Measurements from ENCODE around the gene ZMAT2. TPM values are rescaled to one million over a fixed set of nuclear protein-coding genes. Genes with fewer than 3 reads are reported as not detected.
A peak's percentile ranks its signal among the peaks of the same experiment; 100 is the strongest.

ZMAT2 gene
- total RNA-seq, 2 donors from 2014 or later, result 21.2 to 33.7 TPM

DNA sequence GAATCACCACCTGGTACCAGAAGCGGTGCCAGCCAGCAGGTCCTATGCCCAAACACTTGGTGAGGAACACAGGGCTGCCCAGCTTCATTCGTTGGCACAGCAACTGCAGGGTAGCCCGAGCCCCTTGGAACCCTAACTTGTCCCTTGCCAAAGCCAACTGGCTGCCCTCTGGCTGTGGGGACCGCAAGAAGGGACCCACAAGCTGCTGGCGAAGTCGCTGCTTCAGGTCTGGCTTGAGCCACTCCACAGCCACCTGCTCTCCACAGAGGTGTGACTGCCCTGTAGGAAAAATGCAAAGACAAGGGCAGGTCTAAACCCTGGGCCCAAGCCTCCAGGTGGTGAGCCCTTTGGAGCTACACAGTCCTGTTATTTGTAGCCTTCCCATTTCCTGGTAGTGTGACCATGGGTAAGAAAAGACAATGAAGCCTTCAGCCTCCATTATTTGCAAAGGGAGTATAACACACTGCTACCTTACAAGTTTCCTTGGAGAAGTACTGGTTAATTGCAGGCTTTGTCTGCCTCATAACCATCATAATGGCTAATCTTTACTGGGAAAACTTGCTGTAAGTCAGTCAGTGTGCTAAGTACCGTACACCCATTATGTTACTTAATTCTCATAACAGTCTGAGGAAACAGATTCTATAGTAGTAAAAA, 28.6 kb upstream of the ZMAT2 start:
- no peak for TF ChIP-seq CTCF (IDR thresholded peaks at IDR 0.05)
- Histone ChIP-seq H3K27ac (no peak overlapping the region), H3K27me3 (no peaks in the 10 kb centered on the region), H3K9me3 (no peaks in the 10 kb centered on the region), H3K4me3 (no peak overlapping the region), H3K36me3 (peaks cover 67% of the 10 kb centered on the region), H3K4me1 (no peaks in the 10 kb centered on the region)
- no peak for DNase-seq (ENCODE audit: low spot score)

DNA sequence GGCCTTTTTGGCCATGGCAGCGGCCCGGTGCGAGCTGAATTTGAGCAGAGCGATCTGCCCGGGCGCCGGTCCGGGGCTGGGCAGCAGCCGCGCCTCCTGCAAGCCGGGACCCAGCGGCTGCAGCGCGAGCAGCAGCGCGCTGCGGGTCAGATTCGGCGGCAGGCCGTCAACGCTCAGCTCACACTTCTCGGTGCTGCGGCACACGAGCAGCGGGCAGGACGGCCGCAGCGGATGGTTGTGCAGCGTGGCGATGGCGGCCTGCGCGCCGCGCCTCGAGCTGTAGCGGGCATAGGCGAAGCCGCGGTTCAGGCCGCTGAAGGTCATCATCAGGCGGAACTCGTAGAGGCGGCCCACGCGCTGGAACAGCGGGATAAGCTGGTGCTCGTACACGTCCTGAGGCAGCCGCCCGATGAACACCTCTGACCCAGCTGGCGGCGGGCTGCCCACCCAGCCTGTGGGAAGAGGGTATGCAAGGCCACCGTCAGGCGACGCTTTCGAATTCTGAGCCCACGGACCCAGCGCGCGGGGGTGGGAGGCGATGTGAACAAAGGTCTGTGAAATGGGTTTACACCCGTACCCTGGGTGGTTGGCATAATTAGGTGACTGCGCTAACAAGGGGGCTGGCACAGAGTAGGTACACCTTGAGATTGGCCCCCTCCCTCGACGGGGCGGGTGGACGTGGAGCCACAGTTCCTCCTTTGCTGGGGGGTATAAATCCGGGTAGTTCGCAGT, 27.6 kb upstream of the ZMAT2 start:
- Histone ChIP-seq H3K4me3 (peak overlapping the region in 1 of 2 donors; percentile 21), H3K36me3 (peaks cover 77% of the 10 kb centered on the region), H3K27ac (no peak overlapping the region), H3K9me3 (no peaks in the 10 kb centered on the region), H3K4me1 (no peaks in the 10 kb centered on the region), H3K27me3 (no peaks in the 10 kb centered on the region)
- TF ChIP-seq CTCF (IDR thresholded peaks at IDR 0.05), result no peak
- no peak for DNase-seq (ENCODE audit: low spot score)

DNA sequence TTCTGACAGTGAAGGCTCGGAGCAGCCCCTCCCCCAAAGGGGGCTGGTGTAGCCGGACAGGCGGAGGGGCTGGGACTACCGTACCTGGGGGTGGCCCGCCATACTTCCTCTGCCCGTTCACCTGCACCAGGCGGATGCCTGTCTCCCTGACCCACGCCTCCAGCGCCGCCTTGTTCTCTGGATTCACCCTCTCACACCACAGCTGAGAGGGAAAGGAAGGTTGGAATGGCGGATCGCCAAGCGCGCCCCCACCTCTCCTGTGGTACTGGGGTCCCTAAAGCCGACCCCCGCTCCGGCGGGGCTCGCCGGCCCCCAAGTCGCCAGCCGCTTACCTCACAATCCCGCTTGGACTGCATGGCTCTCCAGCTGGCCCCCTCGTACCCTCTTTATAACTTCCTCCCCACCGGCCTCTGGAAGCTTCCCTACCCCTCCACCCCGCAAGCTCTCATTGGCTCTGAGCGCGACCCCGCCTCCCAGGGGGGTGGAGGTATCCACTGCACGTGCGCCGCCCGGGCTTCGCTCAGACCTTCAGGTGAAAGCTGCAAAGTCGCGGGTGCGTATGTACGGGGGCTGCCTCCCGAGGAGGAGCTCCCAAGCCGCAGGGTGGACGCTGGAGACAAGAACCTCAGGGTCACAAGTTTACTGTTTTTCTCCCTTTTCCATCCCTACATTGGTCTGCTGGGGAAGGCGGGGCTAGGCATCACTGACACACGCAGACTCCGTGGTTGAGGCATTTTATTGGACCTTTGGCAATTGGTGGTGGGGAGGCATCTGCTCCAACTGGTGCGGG, 26.9 kb upstream of the ZMAT2 start, which contains the start of gene DND1:
Gene DND1 (minus strand): TSS at position 390 of the 790 bp plus-strand sequence. CDS start 34 bp downstream, at position 356.
- Histone ChIP-seq H3K36me3 (peaks cover 79% of the 10 kb centered on the region), H3K27ac (no peak within 1 kb of the TSS), H3K4me3 (peak within 1 kb of the TSS in 1 of 2 donors; percentile 21), H3K9me3 (no peaks in the 10 kb centered on the region), H3K4me1 (no peaks in the 10 kb centered on the region), H3K27me3 (no peaks in the 10 kb centered on the region)
- no peak for TF ChIP-seq CTCF (IDR thresholded peaks at IDR 0.05)
- no peak for DNase-seq (ENCODE audit: low spot score)

- no peak overlapping the region for H3K4me3 ChIP-seq
- H3K4me1 ChIP-seq, result no peaks in the 10 kb centered on the region
- H3K27me3 ChIP-seq, result no peaks in the 10 kb centered on the region
- no peak overlapping the region for H3K27ac ChIP-seq
- H3K9me3 ChIP-seq, result no peaks in the 10 kb centered on the region
- peaks cover 79% of the 10 kb centered on the region for H3K36me3 ChIP-seq
- DNase-seq (ENCODE audit: low spot score), result no peak
- no peak for TF ChIP-seq CTCF (IDR thresholded peaks at IDR 0.05)
These were observed 26.0 kb upstream of the ZMAT2 start for GRCh38 chr5:140674211-140674610.

DNA sequence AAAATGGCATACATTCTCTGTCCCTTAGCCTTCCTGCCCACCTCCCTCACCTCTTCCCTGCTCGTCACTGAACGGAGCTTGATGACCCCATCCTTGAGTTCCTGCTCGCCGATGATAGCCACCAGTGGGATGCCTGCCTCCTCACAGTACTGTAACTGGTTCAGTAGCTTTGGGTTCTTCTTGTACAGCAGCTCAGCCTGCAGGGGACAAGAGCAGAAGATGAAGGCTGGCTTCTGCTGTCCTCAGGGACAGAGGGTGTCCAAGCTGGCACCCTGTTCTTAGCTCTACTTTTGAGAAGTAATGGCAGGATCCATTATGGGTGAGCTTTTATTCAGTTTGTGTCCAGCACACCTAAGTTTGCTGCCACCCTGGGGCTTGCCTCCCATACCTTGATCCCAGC, 25.6 kb upstream of the ZMAT2 start:
- Histone ChIP-seq H3K36me3 (peaks cover 79% of the 10 kb centered on the region), H3K27ac (no peak overlapping the region), H3K4me3 (no peak overlapping the region), H3K4me1 (no peaks in the 10 kb centered on the region), H3K9me3 (no peaks in the 10 kb centered on the region), H3K27me3 (no peaks in the 10 kb centered on the region)
- no peak for TF ChIP-seq CTCF (IDR thresholded peaks at IDR 0.05)
- DNase-seq (ENCODE audit: low spot score), result no peak

Data from right atrium auricular region (tissue), 2 donors.